Uterus (tissue), 2 donors: ENCODE data around the gene TBC1D22B.

Source experiments
- POLR2A ChIP-seq, 2 donors: fragments of 450-650 bp; IDR thresholded peaks; one replicate each; pipeline ENCODE4 v1.6.1; 2016; ENCODE audit warnings: antibody characterized with exemption in 2 of 2, mild to moderate bottlenecking in 1 of 2, moderate library complexity in 1 of 2
- TF ChIP-seq, protein P1 (sequence below), 4 experiments: fragments of 200-600 bp in 2 of 4; fragments of 450-650 bp in 2 of 4; sonication (generic) in 2 of 4; IDR thresholded peaks; one replicate each; pipeline ENCODE4 v1.5.1; 2016 to 2019; ENCODE audit warnings: antibody characterized with exemption in 4 of 4, mild to moderate bottlenecking in 2 of 4, moderate library complexity in 1 of 4

- TF ChIP-seq POLR2A (IDR thresholded peaks at IDR 0.05) = no peak
- TF ChIP-seq, protein P1, sequence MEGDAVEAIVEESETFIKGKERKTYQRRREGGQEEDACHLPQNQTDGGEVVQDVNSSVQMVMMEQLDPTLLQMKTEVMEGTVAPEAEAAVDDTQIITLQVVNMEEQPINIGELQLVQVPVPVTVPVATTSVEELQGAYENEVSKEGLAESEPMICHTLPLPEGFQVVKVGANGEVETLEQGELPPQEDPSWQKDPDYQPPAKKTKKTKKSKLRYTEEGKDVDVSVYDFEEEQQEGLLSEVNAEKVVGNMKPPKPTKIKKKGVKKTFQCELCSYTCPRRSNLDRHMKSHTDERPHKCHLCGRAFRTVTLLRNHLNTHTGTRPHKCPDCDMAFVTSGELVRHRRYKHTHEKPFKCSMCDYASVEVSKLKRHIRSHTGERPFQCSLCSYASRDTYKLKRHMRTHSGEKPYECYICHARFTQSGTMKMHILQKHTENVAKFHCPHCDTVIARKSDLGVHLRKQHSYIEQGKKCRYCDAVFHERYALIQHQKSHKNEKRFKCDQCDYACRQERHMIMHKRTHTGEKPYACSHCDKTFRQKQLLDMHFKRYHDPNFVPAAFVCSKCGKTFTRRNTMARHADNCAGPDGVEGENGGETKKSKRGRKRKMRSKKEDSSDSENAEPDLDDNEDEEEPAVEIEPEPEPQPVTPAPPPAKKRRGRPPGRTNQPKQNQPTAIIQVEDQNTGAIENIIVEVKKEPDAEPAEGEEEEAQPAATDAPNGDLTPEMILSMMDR (IDR thresholded peaks at IDR 0.05) = no peak
These were observed 30.1 kb downstream of the TBC1D22B start for GRCh38 chr6:37287519-37288157.
